ENCODE data around the gene LIMK2.

DNA sequence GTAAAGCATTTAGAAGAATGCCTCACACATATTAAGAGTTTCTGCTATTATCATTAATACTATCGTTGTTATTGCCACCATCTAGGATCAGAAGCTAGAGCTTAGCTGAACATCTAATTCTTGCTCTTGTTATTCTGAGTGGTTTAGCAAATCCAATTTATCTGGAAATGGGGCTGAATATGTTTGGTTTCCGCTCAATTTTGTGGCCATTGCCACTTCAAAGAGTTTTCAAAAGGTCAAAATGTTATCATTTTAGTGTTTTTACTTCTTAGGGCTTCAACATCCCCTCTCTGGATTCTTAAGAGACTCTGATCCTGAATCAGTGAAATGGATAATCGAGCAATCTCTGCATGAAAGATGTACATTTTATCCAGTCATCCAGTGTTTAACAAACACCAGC lies 90.4 kb downstream of the LIMK2 start:
- TF ChIP-seq, protein P1, sequence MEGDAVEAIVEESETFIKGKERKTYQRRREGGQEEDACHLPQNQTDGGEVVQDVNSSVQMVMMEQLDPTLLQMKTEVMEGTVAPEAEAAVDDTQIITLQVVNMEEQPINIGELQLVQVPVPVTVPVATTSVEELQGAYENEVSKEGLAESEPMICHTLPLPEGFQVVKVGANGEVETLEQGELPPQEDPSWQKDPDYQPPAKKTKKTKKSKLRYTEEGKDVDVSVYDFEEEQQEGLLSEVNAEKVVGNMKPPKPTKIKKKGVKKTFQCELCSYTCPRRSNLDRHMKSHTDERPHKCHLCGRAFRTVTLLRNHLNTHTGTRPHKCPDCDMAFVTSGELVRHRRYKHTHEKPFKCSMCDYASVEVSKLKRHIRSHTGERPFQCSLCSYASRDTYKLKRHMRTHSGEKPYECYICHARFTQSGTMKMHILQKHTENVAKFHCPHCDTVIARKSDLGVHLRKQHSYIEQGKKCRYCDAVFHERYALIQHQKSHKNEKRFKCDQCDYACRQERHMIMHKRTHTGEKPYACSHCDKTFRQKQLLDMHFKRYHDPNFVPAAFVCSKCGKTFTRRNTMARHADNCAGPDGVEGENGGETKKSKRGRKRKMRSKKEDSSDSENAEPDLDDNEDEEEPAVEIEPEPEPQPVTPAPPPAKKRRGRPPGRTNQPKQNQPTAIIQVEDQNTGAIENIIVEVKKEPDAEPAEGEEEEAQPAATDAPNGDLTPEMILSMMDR (IDR thresholded peaks at IDR 0.05): no peak
- no peak for TF ChIP-seq POLR2A (IDR thresholded peaks at IDR 0.05)

Data from suprapubic skin (tissue), 3 donors.